ENCODE data around the gene FLAD1.

GRCh38 chr1:154934358-154934948 lies 48.7 kb upstream of the FLAD1 start:
- TF ChIP-seq CTCF (IDR thresholded peaks at IDR 0.05) (no peak), TCF7L2 (IDR thresholded peaks at IDR 0.05; ENCODE audit: low read depth, low read length) (no peak), REST (IDR thresholded peaks at IDR 0.05; ENCODE audit: insufficient read depth in 1 of 2, low read depth in 2 of 2, low read length in 1 of 2) (no peak), POLR2AphosphoS5 (IDR thresholded peaks at IDR 0.05; ENCODE audit: low read depth, low read length) (no peak)

Measured in Panc1 (cell line).